HCT116 (cell line): ENCODE results near the gene SPARC. TPM values are rescaled to one million over a fixed set of nuclear protein-coding genes. Genes with fewer than 3 reads are reported as not detected.
A peak's percentile ranks its signal among the peaks of the same experiment; 100 is the strongest.

Experiments used
- ATAC-seq: fragments of 200-7000 bp; cut with Tn5 transposase; 2 replicates; pipeline ENCODE4 v1.9.1; 2020; ENCODE audit warnings: mild to moderate bottlenecking, moderate library complexity
- BruUV-seq: library from RNA; stranded (reverse); fragments of 400-500 nt; replicated peaks from 2 replicates; lab custom pipeline; 2021; lab: Mats Ljungman, UMichigan
- CTCF ChIA-PET: fragments of 300-600 bp; sonication (Branson Sonifier 250); formaldehyde crosslinking; loops from one replicate; lab custom pipeline; 2021; ENCODE audit warnings: antibody characterized with exemption; lab: Charles Lee
- POLR2A ChIA-PET: fragments of 300-600, 350-600 bp; sonication (Branson Sonifier 250); formaldehyde crosslinking; loops from one replicate; lab custom pipeline; 2021; ENCODE audit warnings: antibody characterized with exemption; lab: Charles Lee
- RAD21 ChIA-PET, 2 experiments: fragments of 300-600 bp; sonication (Branson Sonifier 250); formaldehyde crosslinking; loops; one replicate each; lab custom pipeline; 2023; ENCODE audit warnings: low total read pairs in 2 of 2; ENCODE audit not compliant: uncharacterized antibody in 2 of 2, unreplicated experiment in 2 of 2, low non-redundant PET in 1 of 2; lab: Charles Lee
- DNase-seq: peaks from one replicate; pipeline ENCODE4 v3.0.0-alpha.2; 2010; ENCODE audit warnings: low read depth, low spot score
- H2AFZ ChIP-seq: fragments of 200-600 bp; shearing (Covaris generic), sonication (generic); 2 replicates; pipeline ENCODE4 v1.6.1; 2017; ENCODE audit warnings: low read depth, mixed run types, mixed read lengths, antibody characterized with exemption, low read length; ENCODE audit not compliant: poor library complexity, severe bottlenecking
- H3K27ac ChIP-seq: 2 replicates; pipeline ENCODE4 v1.5.1; 2012; ENCODE audit warnings: low read depth, low read length
- H3K27me3 ChIP-seq: fragments of 200-600 bp; sonication (generic); 2 replicates; pipeline ENCODE4 v1.6.1; 2016; ENCODE audit warnings: mixed run types, low read length, mixed read lengths; ENCODE audit not compliant: insufficient read depth
- H3K36me3 ChIP-seq, 2 experiments: fragments of 200-500 bp in 1 of 2; fragments of 200-600 bp in 1 of 2; sonication (Bioruptor generic) in 1 of 2; sonication (generic) in 1 of 2; 2 replicates each; pipeline versions ENCODE4 v1.5.1 to v1.6.1; 2014 to 2016; ENCODE audit warnings: low read length in 2 of 2, inconsistent platforms in 1 of 2, mixed read lengths in 1 of 2, mixed run types in 1 of 2; ENCODE audit not compliant: insufficient read depth in 2 of 2, control insufficient read depth in 1 of 2
- H3K4me1 ChIP-seq, 2 experiments: fragments of 200-600 bp in 1 of 2; sonication (generic) in 1 of 2; 2 replicates each; pipeline versions ENCODE4 v1.5.1 to v1.6.1; 2012 to 2017; ENCODE audit warnings: low read length in 2 of 2, inconsistent platforms in 1 of 2, mild to moderate bottlenecking in 1 of 2, mixed read lengths in 1 of 2, mixed run types in 1 of 2, moderate library complexity in 1 of 2; ENCODE audit not compliant: insufficient read depth in 2 of 2, control insufficient read depth in 1 of 2
- H3K4me2 ChIP-seq: fragments of 200-600 bp; sonication (generic); 2 replicates; pipeline ENCODE4 v1.6.1; 2017; ENCODE audit warnings: mixed run types, low read length, mixed read lengths
- H3K4me3 ChIP-seq, 2 experiments: fragments of 200-600 bp in 1 of 2; sonication (generic) in 1 of 2; replicated peaks in 1 of 2; 2 replicates each; pipeline ENCODE4 v1.5.1; 2011 to 2016; ENCODE audit warnings: low read length in 2 of 2, control low read depth in 1 of 2, low read depth in 1 of 2, mild to moderate bottlenecking in 1 of 2, mixed read lengths in 1 of 2, mixed run types in 1 of 2
- H3K79me2 ChIP-seq: fragments of 200-600 bp; sonication (generic); 2 replicates; pipeline ENCODE4 v1.6.1; 2017; ENCODE audit warnings: mild to moderate bottlenecking, mixed run types, low read length, moderate library complexity, mixed read lengths; ENCODE audit not compliant: insufficient read depth
- H3K9ac ChIP-seq: fragments of 200-600 bp; sonication (generic); 2 replicates; pipeline ENCODE4 v1.6.1; 2016; ENCODE audit warnings: low read length, mixed read lengths
- H3K9me2 ChIP-seq: fragments of 200-600 bp; sonication (generic), shearing (Covaris generic); 2 replicates; pipeline ENCODE4 v1.6.1; 2017; ENCODE audit warnings: mixed run types, mild to moderate bottlenecking, moderate library complexity; ENCODE audit not compliant: insufficient read depth
- H3K9me3 ChIP-seq, 2 experiments: fragments of 200-500 bp in 1 of 2; fragments of 200-600 bp in 1 of 2; sonication (Bioruptor generic) in 1 of 2; sonication (generic) in 1 of 2; 2 replicates each; pipeline ENCODE4 v1.6.1; 2014 to 2017; ENCODE audit warnings: low read length in 2 of 2, mixed read lengths in 2 of 2, inconsistent platforms in 1 of 2, low read depth in 1 of 2, mild to moderate bottlenecking in 1 of 2, mixed run types in 1 of 2, moderate library complexity in 1 of 2; ENCODE audit not compliant: control insufficient read depth in 1 of 2, insufficient read depth in 1 of 2
- H4K20me1 ChIP-seq: fragments of 200-600 bp; sonication (generic), shearing (Covaris generic); 2 replicates; pipeline ENCODE4 v1.6.1; 2017; ENCODE audit warnings: mixed run types, mild to moderate bottlenecking, moderate library complexity; ENCODE audit not compliant: insufficient read depth
- CBX3 ChIP-seq: IDR thresholded peaks from 2 replicates; pipeline ENCODE4 v1.6.1; 2012; ENCODE audit warnings: low read depth
- EGR1 ChIP-seq: IDR thresholded peaks from 2 replicates; pipeline ENCODE4 v1.6.1; 2012; ENCODE audit warnings: low read depth
- ELF1 ChIP-seq: IDR thresholded peaks from 2 replicates; pipeline ENCODE4 v1.6.1; 2012; ENCODE audit warnings: low read depth, borderline replicate concordance
- EZH2 ChIP-seq: fragments of 200-600 bp; sonication (generic); IDR thresholded peaks from 2 replicates; pipeline ENCODE4 v1.6.1; 2017; ENCODE audit warnings: antibody characterized with exemption, mixed run types
- EZH2phosphoT487 ChIP-seq: fragments of 200-600 bp; IDR thresholded peaks from 2 replicates; pipeline ENCODE4 v1.6.1; 2018; ENCODE audit warnings: antibody characterized with exemption, borderline replicate concordance
- FOSL1 ChIP-seq: IDR thresholded peaks from 2 replicates; pipeline ENCODE4 v1.6.1; 2012; ENCODE audit warnings: low read depth
- JUND ChIP-seq: IDR thresholded peaks from 2 replicates; pipeline ENCODE4 v1.6.1; 2012
- POLR2A ChIP-seq: IDR thresholded peaks from 2 replicates; pipeline ENCODE4 v1.7.0; 2011; ENCODE audit warnings: borderline replicate concordance; ENCODE audit not compliant: insufficient read depth, insufficient read length; ENCODE audit errors: extremely low read depth
- POLR2AphosphoS5 ChIP-seq: IDR thresholded peaks from 2 replicates; pipeline ENCODE4 v1.6.1; 2011; ENCODE audit warnings: mild to moderate bottlenecking, low read depth, low read length, moderate library complexity
- RAD21 ChIP-seq: IDR thresholded peaks from 2 replicates; pipeline ENCODE4 v1.6.1; 2012; ENCODE audit warnings: low read depth, mild to moderate bottlenecking
- SIN3A ChIP-seq: IDR thresholded peaks from 2 replicates; pipeline ENCODE4 v1.6.1; 2012; ENCODE audit warnings: low read depth
- SP1 ChIP-seq: IDR thresholded peaks from 2 replicates; pipeline ENCODE4 v1.6.1; 2012; ENCODE audit warnings: low read depth
- TCF7L2 ChIP-seq: IDR thresholded peaks from 2 replicates; pipeline ENCODE4 v1.7.0; 2011; ENCODE audit warnings: borderline replicate concordance, inconsistent platforms; ENCODE audit not compliant: insufficient read depth, insufficient read length; ENCODE audit errors: extremely low read depth
- ZNF274 ChIP-seq: fragments of 200-500 bp; sonication (Bioruptor generic); IDR thresholded peaks from 2 replicates; pipeline ENCODE4 v1.6.1; 2014; ENCODE audit warnings: mild to moderate bottlenecking, low read depth, low read length, inconsistent platforms
- intact Hi-C: fragments of 100-400 bp; cut with micrococcal nuclease; formaldehyde crosslinking; loops from 2 replicates; pipeline ENCODE4 v1.10.0; 2022
- total RNA-seq: library from RNA; stranded (reverse); gene quantifications from one replicate; pipeline ENCODE4 v1.2.1, GENCODE V29; 2021; ENCODE audit not compliant: unreplicated experiment
- TF ChIP-seq, protein P1 (sequence below): IDR thresholded peaks from 2 replicates; pipeline ENCODE4 v1.6.1; 2012; ENCODE audit warnings: low read depth
- TF ChIP-seq, protein P2 (sequence below): IDR thresholded peaks from 2 replicates; pipeline ENCODE4 v1.6.1; 2012
- TF ChIP-seq, protein P3 (sequence below): IDR thresholded peaks from 2 replicates; pipeline ENCODE4 v1.6.1; 2012

The SPARC gene
- total RNA-seq, 1 experiment from 2014 or later, result 3.0 TPM

DNA sequence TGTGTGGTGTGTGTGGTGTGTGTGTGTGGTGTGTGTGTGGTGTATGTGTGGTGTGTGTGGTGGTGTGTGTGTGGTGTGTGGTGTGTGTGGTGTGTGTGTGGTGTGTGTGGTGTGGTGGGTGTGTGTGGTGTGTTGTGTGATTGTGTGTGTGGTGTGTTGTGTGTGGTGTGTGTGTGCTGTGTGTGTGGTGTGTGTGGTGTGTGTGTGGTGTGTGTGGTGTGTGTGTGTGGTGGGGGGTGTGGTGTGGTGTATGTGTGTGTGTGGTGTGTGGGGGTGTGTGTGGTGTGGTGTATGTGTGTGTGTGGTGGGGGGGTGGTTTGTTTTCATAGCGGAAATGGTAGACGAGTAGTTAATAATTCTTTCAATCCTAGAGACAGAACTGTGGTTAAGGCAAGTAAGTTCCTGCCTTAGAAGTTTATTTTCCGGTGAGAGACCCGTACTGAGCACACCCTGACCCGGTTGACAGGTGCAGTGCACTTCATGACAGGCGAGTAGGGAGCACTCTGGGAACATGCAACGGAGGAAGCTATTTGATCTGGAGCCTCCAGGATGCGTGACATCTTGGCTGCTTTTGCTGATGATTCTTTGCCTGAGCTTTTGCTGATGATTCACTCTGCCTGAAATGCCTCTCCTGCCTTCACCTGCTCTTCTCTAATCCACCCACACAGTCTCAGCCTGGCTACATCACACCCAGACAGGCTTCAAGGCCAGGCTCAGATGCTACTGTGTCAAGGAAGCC lies 73.9 kb downstream of the SPARC start:
- BruUV-seq, result no TSS peak
- H3K4me2 ChIP-seq, result peak overlapping the region; percentile 39; the same call in 1 of the 2 replicates
- ChIA-PET RAD21 (interaction anchor here in 1 of 2 experiments (1.0 kb wide), 1 partner anchor 39 kb away, joined by 3 read pairs; no protein-coding TSS in a partner anchor), POLR2A (no interaction called here), CTCF (no interaction called here)
- peak; percentile 19 for DNase-seq
- no peak overlapping the region for H2AFZ ChIP-seq
- no peak overlapping the region for H3K4me3 ChIP-seq
- intact Hi-C loops, result no loop called here
- peaks cover 7 to 29% of the 10 kb centered on the region in 2 experiments for H3K4me1 ChIP-seq
- H3K27me3 ChIP-seq, result 0 out of 2 replicates have a peak, but pooled peaks cover 3% of the 10 kb centered on the region
- peak; percentile 59 for ATAC-seq
- H4K20me1 ChIP-seq, result no peaks in the 10 kb centered on the region
- no peaks in the 10 kb centered on the region for H3K36me3 ChIP-seq
- TF ChIP-seq JUND (0 out of 2 replicates have a peak, but pooled peaks have one; percentile 10), FOSL1 (0 out of 2 replicates have a peak, but pooled peaks have one; percentile 11), EGR1 (peak; percentile 76), TCF7L2 (no peak)
- TF ChIP-seq, all 23 proteins: peak for 3
- H3K9me3 ChIP-seq, result no peaks in the 10 kb centered on the region
- H3K9ac ChIP-seq, result no peak overlapping the region
- H3K79me2 ChIP-seq, result no peaks in the 10 kb centered on the region
- no peak overlapping the region for H3K27ac ChIP-seq
- no peaks in the 10 kb centered on the region for H3K9me2 ChIP-seq

- H3K9me3 ChIP-seq, result no peaks in the 10 kb centered on the region
- H3K27ac ChIP-seq, result no peak overlapping the region
- no peaks in the 10 kb centered on the region for H3K9me2 ChIP-seq
- peaks cover 6% of the 10 kb centered on the region; the same call in 1 of the 2 replicates for H3K27me3 ChIP-seq
- H3K9ac ChIP-seq, result no peak overlapping the region
- ATAC-seq, result no peak
- H4K20me1 ChIP-seq, result no peaks in the 10 kb centered on the region
- RAD21 ChIA-PET, result no interaction called here
- no peak for DNase-seq
- H3K79me2 ChIP-seq, result no peaks in the 10 kb centered on the region
- no peak overlapping the region for H3K4me2 ChIP-seq
- intact Hi-C loops, result no loop called here
- no peak overlapping the region for H2AFZ ChIP-seq
- no peak overlapping the region for H3K4me3 ChIP-seq
- CTCF ChIA-PET, result no interaction called here
- POLR2A ChIA-PET, result no interaction called here
- peaks cover 2 to 26% of the 10 kb centered on the region in 2 experiments for H3K4me1 ChIP-seq
- no peaks in the 10 kb centered on the region for H3K36me3 ChIP-seq
- no TSS peak for BruUV-seq
- TF ChIP-seq CBX3, result no peak
- TF ChIP-seq, protein P1, sequence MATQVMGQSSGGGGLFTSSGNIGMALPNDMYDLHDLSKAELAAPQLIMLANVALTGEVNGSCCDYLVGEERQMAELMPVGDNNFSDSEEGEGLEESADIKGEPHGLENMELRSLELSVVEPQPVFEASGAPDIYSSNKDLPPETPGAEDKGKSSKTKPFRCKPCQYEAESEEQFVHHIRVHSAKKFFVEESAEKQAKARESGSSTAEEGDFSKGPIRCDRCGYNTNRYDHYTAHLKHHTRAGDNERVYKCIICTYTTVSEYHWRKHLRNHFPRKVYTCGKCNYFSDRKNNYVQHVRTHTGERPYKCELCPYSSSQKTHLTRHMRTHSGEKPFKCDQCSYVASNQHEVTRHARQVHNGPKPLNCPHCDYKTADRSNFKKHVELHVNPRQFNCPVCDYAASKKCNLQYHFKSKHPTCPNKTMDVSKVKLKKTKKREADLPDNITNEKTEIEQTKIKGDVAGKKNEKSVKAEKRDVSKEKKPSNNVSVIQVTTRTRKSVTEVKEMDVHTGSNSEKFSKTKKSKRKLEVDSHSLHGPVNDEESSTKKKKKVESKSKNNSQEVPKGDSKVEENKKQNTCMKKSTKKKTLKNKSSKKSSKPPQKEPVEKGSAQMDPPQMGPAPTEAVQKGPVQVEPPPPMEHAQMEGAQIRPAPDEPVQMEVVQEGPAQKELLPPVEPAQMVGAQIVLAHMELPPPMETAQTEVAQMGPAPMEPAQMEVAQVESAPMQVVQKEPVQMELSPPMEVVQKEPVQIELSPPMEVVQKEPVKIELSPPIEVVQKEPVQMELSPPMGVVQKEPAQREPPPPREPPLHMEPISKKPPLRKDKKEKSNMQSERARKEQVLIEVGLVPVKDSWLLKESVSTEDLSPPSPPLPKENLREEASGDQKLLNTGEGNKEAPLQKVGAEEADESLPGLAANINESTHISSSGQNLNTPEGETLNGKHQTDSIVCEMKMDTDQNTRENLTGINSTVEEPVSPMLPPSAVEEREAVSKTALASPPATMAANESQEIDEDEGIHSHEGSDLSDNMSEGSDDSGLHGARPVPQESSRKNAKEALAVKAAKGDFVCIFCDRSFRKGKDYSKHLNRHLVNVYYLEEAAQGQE, result no peak
- TF ChIP-seq, protein P2, sequence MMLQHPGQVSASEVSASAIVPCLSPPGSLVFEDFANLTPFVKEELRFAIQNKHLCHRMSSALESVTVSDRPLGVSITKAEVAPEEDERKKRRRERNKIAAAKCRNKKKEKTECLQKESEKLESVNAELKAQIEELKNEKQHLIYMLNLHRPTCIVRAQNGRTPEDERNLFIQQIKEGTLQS, result no peak
- no peak for TF ChIP-seq EZH2phosphoT487
- no peak for TF ChIP-seq POLR2A
- TF ChIP-seq, protein P3, sequence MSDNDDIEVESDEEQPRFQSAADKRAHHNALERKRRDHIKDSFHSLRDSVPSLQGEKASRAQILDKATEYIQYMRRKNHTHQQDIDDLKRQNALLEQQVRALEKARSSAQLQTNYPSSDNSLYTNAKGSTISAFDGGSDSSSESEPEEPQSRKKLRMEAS, result no peak
- TF ChIP-seq RAD21, result no peak
- no peak for TF ChIP-seq POLR2AphosphoS5
- no peak for TF ChIP-seq ELF1
- TF ChIP-seq EZH2, result no peak
- no peak for TF ChIP-seq JUND
- no peak for TF ChIP-seq SIN3A
- TF ChIP-seq SP1, result no peak
- TF ChIP-seq ZNF274, result no peak
Observed at GRCh38 chr5:151611127-151611775, 75.5 kb downstream of the SPARC start.
